Measurements from ENCODE around the gene NUDT15.
A peak's percentile ranks its signal among the peaks of the same experiment; 100 is the strongest.
"Not testable (repeated sequence)": the region's sequence is repeated elsewhere in the genome, so short reads cannot be mapped to it uniquely, and the experiment has no call there.

The NUDT15 gene

GRCh38 chr13:48043789-48044503 lies 6.4 kb downstream of the NUDT15 start:
- no peak for DNase-seq

GRCh38 chr13:48050550-48050949 lies 13.0 kb downstream of the NUDT15 start:
- DNase-seq: no peak

DNA sequence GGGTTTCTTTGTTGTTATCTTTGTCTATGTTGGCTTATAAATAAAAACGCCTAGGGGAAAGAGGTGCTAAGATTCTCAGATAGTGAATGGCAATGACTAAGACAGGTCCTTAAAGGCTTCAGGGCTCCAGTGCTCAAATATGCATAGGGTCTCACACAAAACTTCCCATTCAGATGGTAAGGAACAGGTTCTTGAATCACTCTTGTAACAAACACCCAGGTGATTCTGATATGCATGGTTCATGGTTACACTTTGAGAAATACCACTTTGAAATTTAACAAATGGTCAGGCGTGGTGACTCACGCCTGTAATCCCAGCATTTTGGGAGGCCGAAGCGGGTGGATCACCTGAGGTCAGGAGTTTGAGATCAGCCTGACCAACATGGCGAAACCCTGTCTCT lies 17.1 kb downstream of the NUDT15 start:
- no peak for DNase-seq

DNA sequence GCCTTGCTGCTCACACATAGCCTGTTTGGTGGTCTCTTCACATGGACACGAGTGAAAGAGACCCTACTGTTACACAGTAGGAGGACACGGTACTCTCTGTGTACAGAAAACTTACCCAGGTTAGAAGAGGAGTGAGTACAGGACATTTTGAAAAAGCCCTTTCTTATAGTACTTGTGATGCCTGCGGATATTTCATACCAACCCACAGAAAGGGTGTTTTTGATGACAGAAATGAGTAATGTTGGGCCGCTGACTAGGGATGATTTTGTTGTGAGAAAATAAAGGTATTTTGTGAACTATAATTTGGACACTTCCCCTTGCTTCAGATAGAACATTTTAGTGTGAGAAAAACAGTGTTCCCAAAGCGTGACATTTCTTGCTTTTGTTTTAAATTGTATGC lies 18.2 kb downstream of the NUDT15 start:
- DNase-seq: no peak

DNA sequence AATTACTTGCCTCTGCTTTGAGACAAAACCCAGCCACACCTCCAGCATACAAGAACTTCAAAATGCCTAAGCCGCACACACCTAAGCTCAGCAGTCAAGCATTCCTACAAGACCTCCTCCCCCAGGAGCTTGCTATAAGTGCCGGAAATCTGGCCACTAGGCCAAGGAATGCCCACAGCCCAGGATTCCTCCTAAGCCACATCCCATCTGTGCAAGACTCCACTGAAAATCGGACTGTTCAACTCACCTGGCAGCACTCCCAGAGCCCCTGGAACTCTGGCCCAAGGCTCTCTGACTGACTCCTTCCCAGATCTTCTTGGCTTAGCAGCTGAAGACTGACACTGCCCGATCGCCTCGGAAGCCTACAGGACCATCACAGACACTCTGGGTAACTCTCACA lies 21.0 kb downstream of the NUDT15 start:
- DNase-seq: not testable (repeated sequence)

DNA sequence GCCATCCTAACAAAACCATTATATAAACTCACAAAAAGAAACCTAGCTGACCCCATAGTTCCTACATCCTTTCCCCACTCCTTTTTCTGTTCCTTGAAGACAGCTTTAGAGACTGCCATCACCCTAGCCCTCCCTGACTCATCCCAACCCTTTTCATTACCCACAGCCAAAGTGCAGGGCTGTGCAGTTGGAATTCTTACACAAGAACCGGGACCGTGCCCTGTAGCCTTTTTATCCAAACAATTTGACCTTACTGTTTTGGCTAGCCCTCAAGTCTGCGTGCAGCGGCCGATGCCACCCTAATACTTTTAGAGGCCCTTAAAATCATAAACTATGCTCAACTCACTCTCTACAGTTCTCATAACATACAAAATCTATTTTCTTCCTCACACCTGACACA lies 22.4 kb downstream of the NUDT15 start:
- not testable (repeated sequence) for DNase-seq

DNA sequence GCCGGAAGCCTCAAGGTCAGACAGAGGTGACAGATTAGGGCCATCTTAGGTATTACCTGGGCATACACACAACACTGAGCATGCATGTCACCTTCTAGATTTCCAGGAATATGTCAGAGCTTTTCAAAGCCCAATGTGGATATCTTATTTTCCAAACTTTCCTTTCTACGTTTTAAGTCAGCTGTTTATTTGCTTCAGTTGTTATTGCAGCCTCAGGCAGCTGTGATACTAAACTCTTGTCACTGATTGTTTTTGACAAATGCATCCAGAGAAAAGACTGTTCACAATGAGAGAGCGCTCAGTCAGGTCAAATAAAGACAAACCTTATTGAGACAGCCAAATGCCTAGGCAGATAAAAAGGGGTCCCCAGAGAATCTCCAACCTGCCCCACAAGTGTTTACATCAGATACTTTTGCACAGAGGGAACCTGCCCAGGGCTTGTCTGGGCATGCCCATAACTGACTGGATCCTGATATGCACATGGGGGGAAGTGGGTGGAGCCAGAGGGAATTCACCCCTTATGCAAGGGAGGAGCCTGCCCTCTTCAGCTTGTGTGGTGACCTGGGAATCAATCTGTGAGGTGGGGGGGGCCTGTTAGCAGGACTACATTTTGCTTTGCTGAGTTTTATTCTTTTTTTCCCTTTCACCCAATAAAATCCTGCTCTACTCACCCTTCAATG lies 28.9 kb downstream of the NUDT15 start:
- no peak for DNase-seq

DNA sequence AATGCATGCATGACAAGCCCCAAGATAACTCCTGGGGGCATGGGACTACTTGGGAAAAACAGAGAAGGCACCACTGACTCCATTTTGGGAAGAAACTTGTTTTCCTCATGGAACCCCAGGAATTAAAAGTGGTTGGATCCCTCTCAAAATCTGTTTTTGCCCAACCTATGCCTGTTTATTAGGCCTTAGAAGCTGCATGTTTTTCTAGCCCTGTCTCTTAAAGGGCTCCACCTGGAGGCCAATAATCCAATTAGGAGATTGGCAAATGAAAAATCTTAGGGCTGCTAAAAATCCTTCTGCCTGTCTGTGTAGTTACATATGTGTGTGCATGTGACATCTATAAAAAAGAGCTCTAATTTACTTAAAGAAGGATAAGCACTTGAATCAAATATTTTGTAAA lies 30.5 kb downstream of the NUDT15 start:
- no peak for DNase-seq

- no peak for DNase-seq
Measured at GRCh38 chr13:48068952-48069351, 31.4 kb downstream of the NUDT15 start.

DNA sequence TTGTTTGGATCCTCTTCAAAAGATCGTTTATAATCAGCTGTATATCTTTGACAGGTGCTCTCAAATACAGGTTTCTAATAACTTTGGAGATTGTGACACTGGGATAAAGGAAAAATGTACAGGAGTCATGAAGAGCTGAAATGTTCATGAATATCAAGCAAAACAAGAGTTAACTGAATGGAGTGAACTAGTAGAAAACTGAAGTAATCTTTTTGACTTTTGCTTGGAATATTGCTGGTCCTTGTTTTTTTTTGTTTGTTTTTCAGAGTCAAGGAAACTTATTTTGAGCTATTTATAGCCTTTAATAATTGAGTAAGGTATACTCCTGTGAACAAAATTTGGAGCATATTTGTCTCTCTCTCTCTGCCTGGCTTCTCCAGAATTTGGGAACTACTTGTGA lies 32.0 kb downstream of the NUDT15 start:
- DNase-seq: no peak

DNA sequence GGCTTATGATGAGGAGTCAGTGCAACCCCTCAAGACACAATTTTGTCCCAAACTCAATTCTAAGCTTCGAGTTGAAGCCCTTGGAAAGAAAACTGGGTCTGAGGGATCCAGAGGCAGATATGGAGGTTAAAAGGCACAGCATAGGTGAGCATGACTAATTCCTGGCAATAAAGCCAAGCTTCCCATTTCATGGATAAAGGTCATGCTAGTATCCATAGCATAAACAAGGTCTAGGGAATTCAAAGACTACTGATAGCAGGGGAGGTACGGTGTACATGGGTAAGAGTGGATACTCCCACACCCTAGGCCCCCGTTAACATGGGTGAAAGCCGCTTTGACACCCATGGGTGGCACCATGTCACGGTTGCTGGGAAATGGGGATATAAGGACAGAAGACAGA lies 33.4 kb downstream of the NUDT15 start:
- no peak for DNase-seq

- no peak for DNase-seq
Measured at GRCh38 chr13:48072304-48072703, 34.8 kb downstream of the NUDT15 start.

DNA sequence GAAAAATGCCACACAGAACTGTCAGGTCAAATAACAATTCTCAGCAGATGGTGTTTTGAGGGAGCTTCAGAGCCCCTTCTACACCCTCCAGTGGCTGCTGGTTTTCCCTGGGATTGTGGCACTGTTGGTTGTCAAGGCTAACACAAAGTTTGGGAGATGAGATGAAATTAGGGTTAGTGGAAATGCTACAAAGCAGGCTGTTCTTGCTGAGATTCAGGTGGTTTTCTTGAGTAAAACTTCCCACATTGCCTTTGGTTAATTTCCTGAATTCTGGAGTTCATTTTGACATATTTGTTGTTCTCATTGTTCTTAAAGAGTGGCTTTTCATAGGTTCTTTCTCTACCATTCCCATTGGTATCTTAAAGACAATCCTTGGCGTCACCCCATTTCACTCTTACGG lies 35.3 kb downstream of the NUDT15 start:
- no peak for DNase-seq

DNA sequence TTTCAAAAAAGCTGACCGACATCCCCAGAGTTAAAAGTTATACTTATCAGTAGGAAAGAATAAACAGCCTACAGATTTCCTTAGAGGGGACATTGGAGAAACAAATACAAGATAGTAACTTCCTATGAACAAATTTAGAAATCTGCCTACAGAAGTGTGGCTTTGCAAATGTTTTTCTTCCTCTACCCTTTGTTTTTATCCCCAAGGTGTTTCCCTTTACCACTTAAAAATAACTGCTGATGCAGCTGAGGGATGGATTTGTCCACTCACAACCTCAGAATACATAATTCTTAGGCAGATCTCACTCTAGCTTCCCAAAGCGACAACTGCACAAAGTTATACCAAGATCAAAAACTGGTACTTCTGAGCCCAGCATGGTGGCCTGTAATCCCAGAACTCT lies 36.5 kb downstream of the NUDT15 start:
- DNase-seq: no peak

DNA sequence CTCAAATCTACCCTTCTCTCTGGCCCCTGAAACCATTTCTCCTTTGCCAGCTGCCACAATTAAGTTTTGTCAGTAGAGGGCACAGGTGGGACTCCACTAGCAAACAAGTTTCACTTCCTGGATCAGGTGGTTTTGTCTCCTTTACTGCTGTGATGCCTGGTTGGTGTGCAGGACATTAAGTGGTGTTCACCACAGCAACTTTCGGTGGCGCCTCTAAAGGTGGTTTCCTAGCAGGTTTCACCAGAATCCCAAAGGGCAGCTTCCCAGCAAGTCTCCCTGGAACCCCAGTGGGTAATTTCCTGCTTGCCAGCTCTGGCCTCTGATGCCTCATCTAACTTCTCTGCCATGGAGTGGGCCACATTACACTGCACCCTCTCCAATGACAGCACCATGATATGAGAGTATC lies 40.7 kb downstream of the NUDT15 start:
- no peak for DNase-seq

GRCh38 chr13:48081739-48082138 lies 44.2 kb downstream of the NUDT15 start:
- no peak for DNase-seq

DNA sequence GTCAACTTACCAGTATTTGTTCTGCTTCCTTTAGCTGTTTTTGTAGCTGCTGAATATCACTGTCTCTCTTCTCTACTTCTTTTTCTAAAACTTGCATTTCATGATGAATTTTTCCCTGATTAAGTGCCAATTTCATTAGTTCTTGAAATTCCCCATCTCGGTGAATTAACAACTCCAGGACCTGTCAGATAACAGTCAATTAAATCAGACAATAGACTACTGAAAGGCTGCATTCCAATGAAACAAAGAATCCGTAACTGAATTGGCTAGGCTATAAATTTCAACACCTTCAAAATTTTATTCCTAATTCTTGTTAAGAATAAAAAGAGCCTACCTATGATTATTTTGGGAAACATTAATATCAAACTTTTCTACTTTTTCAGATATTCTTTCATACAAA lies 48.7 kb downstream of the NUDT15 start:
- DNase-seq: no peak

DNA sequence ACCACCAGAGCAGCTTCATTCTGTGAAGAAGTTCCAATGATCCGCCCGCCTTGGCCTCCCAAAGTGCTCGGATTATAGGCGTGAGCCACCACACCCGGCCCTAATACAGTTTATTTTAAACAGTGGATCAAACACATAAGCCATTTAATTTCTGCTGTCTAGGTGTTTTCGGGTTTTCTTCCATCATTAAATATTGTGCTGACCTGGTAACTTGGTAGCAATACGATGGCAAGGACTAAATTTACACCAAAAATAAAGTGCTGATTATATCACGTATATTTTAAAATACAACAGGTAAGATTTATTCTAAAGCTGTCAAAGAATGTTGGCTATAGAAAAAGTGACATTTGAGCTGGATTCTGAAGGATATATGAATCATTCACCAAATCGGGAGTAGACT lies 56.1 kb downstream of the NUDT15 start:
- DNase-seq: no peak

- DNase-seq: no peak
Measured at GRCh38 chr13:48094404-48094780, 56.9 kb downstream of the NUDT15 start.

DNA sequence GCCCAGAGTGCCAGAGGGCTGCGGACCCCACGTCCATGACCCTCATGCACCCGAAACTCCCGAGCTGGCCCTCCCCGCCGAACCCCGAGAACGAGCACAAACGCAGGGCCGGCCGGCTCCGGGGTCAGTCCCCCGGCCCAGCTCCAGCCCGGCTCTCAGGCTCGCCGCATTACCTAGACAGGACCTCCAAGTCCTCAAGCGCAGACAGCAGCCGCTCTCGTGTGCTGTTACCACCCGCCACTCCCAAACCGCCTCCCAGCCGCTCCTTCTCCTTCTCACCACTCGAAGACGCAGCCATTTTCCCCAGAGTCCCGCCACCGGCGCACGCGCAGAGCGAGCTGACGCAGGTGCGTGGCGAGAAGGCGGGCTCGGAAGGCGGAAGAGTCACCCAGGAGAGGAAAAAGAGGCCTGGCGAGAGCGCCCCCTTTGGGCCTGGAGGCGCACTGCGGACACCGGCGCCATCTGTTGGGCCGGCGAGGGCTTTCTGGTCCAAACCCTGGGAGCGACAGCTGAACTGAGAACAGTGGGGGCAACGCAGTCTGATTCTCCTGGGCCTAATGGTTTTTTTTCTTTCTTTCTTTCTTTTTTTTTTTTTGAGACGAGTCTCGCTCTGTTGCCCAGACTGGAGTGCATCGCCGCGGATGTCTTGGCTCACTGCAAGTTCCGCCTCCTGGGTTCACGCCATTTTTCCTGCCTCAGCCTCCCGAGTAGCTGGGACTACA lies 57.4 kb downstream of the NUDT15 start, which contains the start of gene MED4:
TSS of gene MED4 (minus strand) at position 324 of the 722 bp plus-strand sequence. CDS start at position 298, 26 bp downstream.
- peak; percentile 97 to 98 for DNase-seq

DNA sequence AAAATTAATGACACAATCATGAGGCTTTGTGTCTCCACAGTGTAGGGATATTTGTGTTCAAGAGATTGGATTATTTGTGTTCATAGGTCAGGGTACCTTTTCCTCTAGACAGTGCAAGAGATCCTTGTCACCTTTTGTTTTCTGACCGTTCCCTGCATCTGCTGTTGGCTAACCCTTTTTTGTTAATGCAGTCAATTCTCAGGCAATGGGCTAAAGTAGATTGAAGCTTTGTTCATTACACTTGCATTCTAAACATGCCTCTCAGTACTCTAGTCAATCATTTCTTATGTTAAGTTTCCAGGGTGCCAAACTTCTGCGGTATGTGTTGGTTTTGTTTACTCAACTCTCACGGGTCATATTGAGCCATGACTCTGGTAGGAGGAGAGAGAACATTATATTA lies 59.1 kb downstream of the NUDT15 start:
- DNase-seq: no peak
